Kidney capillary endothelial cell (primary cell): ENCODE results near the gene LBHD1.
"Not testable (repeated sequence)": the region's sequence is repeated elsewhere in the genome, so short reads cannot be mapped to it uniquely, and the experiment has no call there.

Experiments used
- DNase-seq: peaks from one replicate; pipeline ENCODE4 v3.0.0-alpha.2; 2018; ENCODE audit warnings: low spot score

Gene LBHD1

GRCh38 chr11:62671608-62672389 is at the start of gene LBHD1, which contains the start of gene UQCC3:
TSS of gene LBHD1 (minus strand) at chr11:62672267. CDS start at chr11:62670031, 2,236 bp downstream.
TSS of gene UQCC3 (plus strand) at chr11:62671673. CDS start at chr11:62671746, 73 bp downstream.
- peak; percentile 71 for DNase-seq

GRCh38 chr11:62719302-62719978 is 47.4 kb upstream of the LBHD1 start:
- DNase-seq: no peak

GRCh38 chr11:62716816-62717215 is 44.7 kb upstream of the LBHD1 start:
- no peak for DNase-seq

GRCh38 chr11:62716206-62716605 is 44.1 kb upstream of the LBHD1 start:
- no peak for DNase-seq

GRCh38 chr11:62715150-62716130 is 43.4 kb upstream of the LBHD1 start:
- no peak for DNase-seq

- DNase-seq: no peak
These were observed 41.3 kb upstream of the LBHD1 start for GRCh38 chr11:62713343-62713742.

- DNase-seq: no peak
These were observed 40.8 kb upstream of the LBHD1 start for GRCh38 chr11:62712861-62713260.

- no peak for DNase-seq
These were observed 40.3 kb upstream of the LBHD1 start for GRCh38 chr11:62712276-62712812.

- no peak for DNase-seq
These were observed 37.9 kb upstream of the LBHD1 start for GRCh38 chr11:62710001-62710345.

- DNase-seq: peak; percentile 96
These were observed 37.4 kb upstream of the LBHD1 start for GRCh38 chr11:62709247-62710000.

- no peak for DNase-seq
These were observed 36.7 kb upstream of the LBHD1 start for GRCh38 chr11:62708793-62709192.

- no peak for DNase-seq
These were observed 36.3 kb upstream of the LBHD1 start for GRCh38 chr11:62708392-62708791.

- DNase-seq: no peak
These were observed 35.3 kb upstream of the LBHD1 start, which contains the start of the genes BSCL2 and GNG3 for GRCh38 chr11:62707277-62707861. TSS of gene BSCL2 (minus strand) at chr11:62707424. CDS start at chr11:62707195, 229 bp downstream. TSS of gene GNG3 (plus strand) at chr11:62707676. CDS start at chr11:62708296, 620 bp downstream.

GRCh38 chr11:62706850-62707247 is 34.8 kb upstream of the LBHD1 start:
- no peak for DNase-seq

- peak; percentile 91 for DNase-seq
These were observed 34.1 kb upstream of the LBHD1 start for GRCh38 chr11:62705880-62706849.

- DNase-seq: no peak
These were observed 33.3 kb upstream of the LBHD1 start for GRCh38 chr11:62705413-62705812.

- DNase-seq: not testable (repeated sequence)
These were observed 31.9 kb upstream of the LBHD1 start for GRCh38 chr11:62703921-62704320.

- no peak for DNase-seq
These were observed 30.2 kb upstream of the LBHD1 start for GRCh38 chr11:62702246-62702645.

- DNase-seq: peak; percentile 67
These were observed 22.5 kb upstream of the LBHD1 start for GRCh38 chr11:62694455-62695167.
